Heart right ventricle (tissue), 16 donors: ENCODE results near the gene CSTPP1. TPM values are rescaled to one million over a fixed set of nuclear protein-coding genes. Genes with fewer than 3 reads are reported as not detected.

Experiments used
- ATAC-seq, 8 donors: fragments of 200-7000 bp; cut with Tn5 transposase; one replicate each; pipeline ENCODE4 v1.9.1; 2020; ENCODE audit warnings: mild to moderate bottlenecking in 8 of 8, moderate library complexity in 8 of 8, moderate number of reproducible peaks in 1 of 8
- DNase-seq, 2 donors: peaks; one replicate each; pipeline ENCODE4 v3.0.0-alpha.2; 2020
- H3K27ac ChIP-seq, 10 donors: fragments of 200-600 bp; sonication (generic) in 2 of 10; one replicate each; pipeline versions ENCODE4 v1.5.0 to v1.8.0; 2020 to 2022; ENCODE audit warnings: mild to moderate bottlenecking in 3 of 10
- H3K27me3 ChIP-seq, 7 donors: fragments of 200-600 bp; one replicate each; pipeline ENCODE4 v1.8.0; 2021 to 2022; ENCODE audit warnings: mild to moderate bottlenecking in 2 of 7
- H3K36me3 ChIP-seq, 9 donors: fragments of 200-600 bp; sonication (generic) in 1 of 9; one replicate each; pipeline versions ENCODE4 v1.5.0 to v1.8.0; 2020 to 2022; ENCODE audit warnings: mild to moderate bottlenecking in 2 of 9
- H3K4me1 ChIP-seq, 9 donors: fragments of 200-600 bp; sonication (generic) in 1 of 9; one replicate each; pipeline versions ENCODE4 v1.5.0 to v1.8.0; 2020 to 2022; ENCODE audit warnings: mild to moderate bottlenecking in 4 of 9
- H3K4me3 ChIP-seq, 10 donors: fragments of 200-600 bp; sonication (generic) in 2 of 10; one replicate each; pipeline versions ENCODE4 v1.5.0 to v1.8.0; 2020 to 2022; ENCODE audit warnings: mild to moderate bottlenecking in 7 of 10, moderate library complexity in 2 of 10
- H3K9me3 ChIP-seq, 11 donors: fragments of 200-600 bp in 10 of 11; sonication (generic) in 2 of 11; one replicate each; pipeline versions ENCODE4 v1.5.0 to v1.8.0; 2013 to 2022; ENCODE audit warnings: mild to moderate bottlenecking in 2 of 11, control low read depth in 1 of 11, moderate library complexity in 1 of 11
- CTCF ChIP-seq, 9 donors: fragments of 200-600 bp; sonication (generic) in 2 of 9; IDR thresholded peaks; one replicate each; pipeline versions ENCODE4 v1.5.0 to v1.8.0; 2021 to 2022; ENCODE audit warnings: antibody characterized with exemption in 9 of 9, mild to moderate bottlenecking in 5 of 9, moderate library complexity in 1 of 9
- WGBS, 2 donors: extraction: QIAGEN DNeasy Blood & Tissue Kit; methylation state at CpG; one replicate each; pipeline ENCODE4 v1.1.7; 2013; ENCODE audit warnings: inconsistent platforms in 1 of 2; 5-methylcytosine and 5-hydroxymethylcytosine counted together
- intact Hi-C, 10 donors: fragments of 100-400 bp; cut with DNase I; formaldehyde crosslinking; loops; one replicate each; pipeline versions ENCODE4 v1.11.1 to v1.14.2; 2022
- polyA plus RNA-seq, 2 donors: library from polyadenylated mRNA; stranded (reverse); fragments of 200-250 nt; gene quantifications; one replicate each; pipeline ENCODE4 v1.2.3, GENCODE V29; 2013
- total RNA-seq, 10 donors: library from RNA; stranded (reverse); fragmentation: NEBNext Ultra II Directional in 3 of 10; extraction: Animal tissue kit (Norgen Biotek cat#: 25700) in 3 of 10; gene quantifications; one replicate each; pipeline versions ENCODE4 v1.2.1 to v1.2.4, GENCODE V29; 2021 to 2023
- donor health status: Arrhythmogenic right ventricular cardiomyopathy.
- donor health status: ischemic (EF 13 %, LVEDD 7.1; RV severe dilation, severe dysfunction).
- donor health status: healthy with polysubstance abuse.
- donor health status: DM: no; HTN: yes; CAD: no.
- donor health status: DM: no; HTN: no; CAD: no.
- donor health status: ischemic (EF 25% LVEDD 6.9; RV normal size, moderate dysfunction).
- donor health status: ischemic (EF 25% LVEDD 5.7; RV mildly dilated, moderate dysfunction).
- donor health status: healthy.
- donor health status: DM: yes; HTN: yes; CAD: no.
- donor health status: Ischemic cardiomyopathy.
- donor health status: ischemic (EF 35%, LVEDD 5.7; RV mildly dilated, moderate dysfunction).
- donor health status: nonischemic (EF 11% LVEDD 7.7; RV severe dilation, severe dysfunction).
- donor health status: DM: yes; HTN: yes; CAD: no.
- donor health status: PGD.
- donor health status: ischemic (EF 29% LVEDD 5.4; RV normal size, mild dysfunction).
- donor health status: nonischemic (EF 23%, LVEDD 6.1; RV moderate dilation, normal function).

The CSTPP1 gene
- total and polyA plus RNA-seq, 12 donors, result 10.2 to 26.7 (median 16.7) TPM

DNA sequence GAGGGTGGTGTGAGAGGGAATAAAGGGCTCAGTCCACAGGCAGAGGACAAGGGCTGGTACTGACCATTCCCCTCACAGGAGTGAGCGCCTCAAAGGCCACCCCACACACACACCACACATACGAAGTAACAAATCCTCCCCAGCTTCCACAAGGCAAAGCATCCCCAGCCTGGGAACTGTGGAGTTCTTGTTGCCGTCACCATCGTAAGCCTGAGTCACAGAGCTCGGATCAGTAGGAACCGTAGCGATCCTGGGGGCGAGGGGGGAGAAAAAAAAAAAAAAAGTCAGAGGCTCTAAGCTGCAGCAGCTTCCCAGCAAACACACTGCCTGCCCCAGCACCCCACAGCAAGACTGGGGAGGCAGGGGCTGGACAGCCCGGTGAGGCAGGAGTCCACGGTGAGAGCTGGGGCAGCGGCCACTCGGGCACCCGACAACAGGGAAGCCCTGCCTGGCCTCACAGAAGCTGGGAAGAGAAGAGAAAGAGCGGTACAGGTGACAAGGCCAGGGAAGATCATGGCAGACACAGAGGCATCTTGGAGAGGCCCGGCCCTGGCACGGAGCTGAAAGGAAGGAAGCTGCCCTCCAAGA lies 228.8 kb downstream of the CSTPP1 start:
- TF ChIP-seq CTCF (IDR thresholded peaks at IDR 0.05), result no peak
- ATAC-seq (no peak), DNase-seq (no peak)
- intact Hi-C loops, result no loop called here
- Histone ChIP-seq H3K27me3 (no peaks in the 10 kb centered on the region), H3K9me3 (no peaks in the 10 kb centered on the region), H3K4me1 (peaks cover 0 to 31% (median 15%) of the 10 kb centered on the region in 9 donors), H3K36me3 (peaks cover 14 to 81% (median 69%) of the 10 kb centered on the region in 9 donors), H3K27ac (no peak overlapping the region), H3K4me3 (no peak overlapping the region)
- WGBS, 2 donors, result 85 to 92% methylated on average over 16 of the region's 16 CpGs

DNA sequence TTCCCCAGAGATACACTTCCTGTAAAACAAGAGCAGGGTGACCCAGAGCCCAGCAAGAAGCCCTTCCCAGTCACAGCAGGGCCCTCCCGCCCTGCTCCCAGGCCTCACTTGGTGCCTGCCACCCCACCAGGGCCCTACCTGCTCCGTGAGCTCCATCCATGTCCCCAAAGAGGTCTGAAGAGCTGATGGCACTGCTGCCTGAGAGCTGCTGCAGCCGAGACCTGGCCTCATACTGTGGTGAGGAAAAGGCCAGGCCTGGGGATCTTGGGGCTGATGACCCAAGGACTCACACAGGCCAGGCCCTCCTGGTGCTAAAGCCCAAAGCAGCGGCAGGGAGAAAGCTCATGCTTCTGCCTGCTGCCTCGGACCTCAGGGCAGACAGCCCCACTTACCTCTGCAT lies 229.8 kb downstream of the CSTPP1 start:
- H3K27me3 ChIP-seq, result no peaks in the 10 kb centered on the region
- intact Hi-C loops, result no loop called here
- peaks cover 14 to 91% (median 80%) of the 10 kb centered on the region in 9 donors for H3K36me3 ChIP-seq
- no peak for TF ChIP-seq CTCF (IDR thresholded peaks at IDR 0.05)
- no peak for DNase-seq
- no peak overlapping the region for H3K27ac ChIP-seq
- H3K9me3 ChIP-seq, result no peaks in the 10 kb centered on the region
- H3K4me1 ChIP-seq, result peaks cover 0 to 23% (median 13%) of the 10 kb centered on the region in 9 donors
- 93 to 94% methylated on average over 5 of the region's 5 CpGs for WGBS, 2 donors
- H3K4me3 ChIP-seq, result no peak overlapping the region
- ATAC-seq, result no peak

DNA sequence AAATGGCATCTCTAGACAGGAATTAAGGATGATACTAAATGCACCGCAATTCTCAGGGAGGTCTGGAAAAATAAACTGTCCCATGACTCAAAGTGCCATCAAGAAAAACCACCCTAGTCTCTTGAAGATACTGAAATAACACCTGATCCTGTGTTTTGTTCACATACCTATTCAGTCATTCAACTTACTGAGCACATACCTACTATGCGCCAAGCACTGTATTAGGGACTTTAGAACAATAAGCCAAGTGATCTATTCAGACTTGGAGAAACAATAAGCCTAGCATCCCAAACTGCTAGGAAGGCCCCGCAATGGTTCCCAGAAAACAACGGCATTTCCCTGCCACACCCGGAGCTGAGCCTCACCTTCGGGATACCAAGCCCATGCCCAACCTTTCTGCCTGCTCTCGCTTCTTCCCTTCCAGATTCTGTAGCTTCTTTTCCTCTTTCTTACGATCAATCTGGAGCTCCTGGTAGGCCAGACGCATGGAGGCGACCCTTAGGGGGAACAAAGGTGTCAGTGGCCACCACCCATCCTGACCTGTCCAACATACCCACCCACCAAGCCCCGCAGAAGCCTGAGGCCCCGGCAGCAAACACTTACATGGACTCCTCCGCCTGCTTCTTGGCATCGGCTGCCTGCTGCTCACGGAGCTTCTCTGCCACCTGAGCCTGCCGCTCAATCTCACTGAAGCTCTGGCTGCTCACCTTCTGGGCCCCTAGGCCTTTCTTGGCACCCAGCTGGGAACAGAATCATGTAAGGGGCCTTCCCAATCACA lies 234.7 kb downstream of the CSTPP1 start:
- peak overlapping the region in 3 of 10 donors; percentile 17 to 22 (median 19) for H3K27ac ChIP-seq
- 89 to 91% methylated on average over 16 of the region's 16 CpGs for WGBS, 2 donors
- TF ChIP-seq CTCF (IDR thresholded peaks at IDR 0.05), result no peak
- H3K4me1 ChIP-seq, result peaks cover 12 to 46% (median 37%) of the 10 kb centered on the region in 9 donors
- ATAC-seq, result no peak
- H3K9me3 ChIP-seq, result no peaks in the 10 kb centered on the region
- intact Hi-C loops, result loop anchor here in 1 of 10 donors (10.0 kb wide), 1 partner anchor 94 kb away; no protein-coding TSS in a partner anchor
- H3K36me3 ChIP-seq, result peaks cover 12 to 95% (median 72%) of the 10 kb centered on the region in 9 donors
- no peak overlapping the region for H3K4me3 ChIP-seq
- H3K27me3 ChIP-seq, result no peaks in the 10 kb centered on the region
- DNase-seq, result no peak

- H3K9me3 ChIP-seq, result no peaks in the 10 kb centered on the region
- DNase-seq, result peak in 1 of 2 donors; percentile 33
- 54 to 73% methylated on average over 8 of the region's 8 CpGs for WGBS, 2 donors
- H3K27ac ChIP-seq, result peak overlapping the region in 4 of 10 donors; percentile 17 to 22 (median 20)
- intact Hi-C loops, result loop anchor here in 1 of 10 donors (10.0 kb wide), 1 partner anchor 93 kb away; no protein-coding TSS in a partner anchor
- peaks cover 12 to 46% (median 37%) of the 10 kb centered on the region in 9 donors for H3K4me1 ChIP-seq
- peak in 3 of 8 donors; percentile 21 to 55 (median 45) for ATAC-seq
- no peak for TF ChIP-seq CTCF (IDR thresholded peaks at IDR 0.05)
- no peak overlapping the region for H3K4me3 ChIP-seq
- H3K36me3 ChIP-seq, result peaks cover 8 to 89% (median 66%) of the 10 kb centered on the region in 9 donors
- H3K27me3 ChIP-seq, result no peaks in the 10 kb centered on the region
These were observed 235.3 kb downstream of the CSTPP1 start for GRCh38 chr11:47171856-47172255.
